Measurements from ENCODE around the gene DENND11.

DNA sequence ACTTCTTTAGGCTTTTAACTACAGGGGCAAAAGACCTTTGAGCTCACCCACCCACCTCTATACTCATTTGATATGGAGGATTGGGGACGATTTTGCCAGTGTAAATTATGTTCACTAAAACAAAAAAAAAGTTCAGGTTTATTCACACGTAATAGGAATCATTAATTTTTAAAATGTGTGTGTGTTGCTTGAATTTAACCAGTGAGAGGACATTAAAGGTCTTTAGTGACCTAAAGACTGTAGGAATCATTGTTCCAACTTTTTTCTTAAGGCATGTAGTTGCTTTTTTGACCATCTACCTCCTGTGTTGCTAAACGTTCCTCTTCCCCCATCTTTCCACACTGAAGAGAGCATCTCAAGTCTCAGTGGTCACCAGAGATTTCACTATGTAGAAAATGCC, 37.3 kb upstream of the DENND11 start:
- TF ChIP-seq, protein P1, sequence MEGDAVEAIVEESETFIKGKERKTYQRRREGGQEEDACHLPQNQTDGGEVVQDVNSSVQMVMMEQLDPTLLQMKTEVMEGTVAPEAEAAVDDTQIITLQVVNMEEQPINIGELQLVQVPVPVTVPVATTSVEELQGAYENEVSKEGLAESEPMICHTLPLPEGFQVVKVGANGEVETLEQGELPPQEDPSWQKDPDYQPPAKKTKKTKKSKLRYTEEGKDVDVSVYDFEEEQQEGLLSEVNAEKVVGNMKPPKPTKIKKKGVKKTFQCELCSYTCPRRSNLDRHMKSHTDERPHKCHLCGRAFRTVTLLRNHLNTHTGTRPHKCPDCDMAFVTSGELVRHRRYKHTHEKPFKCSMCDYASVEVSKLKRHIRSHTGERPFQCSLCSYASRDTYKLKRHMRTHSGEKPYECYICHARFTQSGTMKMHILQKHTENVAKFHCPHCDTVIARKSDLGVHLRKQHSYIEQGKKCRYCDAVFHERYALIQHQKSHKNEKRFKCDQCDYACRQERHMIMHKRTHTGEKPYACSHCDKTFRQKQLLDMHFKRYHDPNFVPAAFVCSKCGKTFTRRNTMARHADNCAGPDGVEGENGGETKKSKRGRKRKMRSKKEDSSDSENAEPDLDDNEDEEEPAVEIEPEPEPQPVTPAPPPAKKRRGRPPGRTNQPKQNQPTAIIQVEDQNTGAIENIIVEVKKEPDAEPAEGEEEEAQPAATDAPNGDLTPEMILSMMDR (IDR thresholded peaks at IDR 0.05): no peak
- TF ChIP-seq, protein P2, sequence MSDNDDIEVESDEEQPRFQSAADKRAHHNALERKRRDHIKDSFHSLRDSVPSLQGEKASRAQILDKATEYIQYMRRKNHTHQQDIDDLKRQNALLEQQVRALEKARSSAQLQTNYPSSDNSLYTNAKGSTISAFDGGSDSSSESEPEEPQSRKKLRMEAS (IDR thresholded peaks at IDR 0.05): no peak
- TF ChIP-seq NFE2L2 (conservative IDR thresholded peaks at IDR 0.05; ENCODE audit: low read length): no peak
- TF ChIP-seq FOSL2 (IDR thresholded peaks at IDR 0.05): no peak
- TF ChIP-seq FOSL2 (CRISPR knock-in tag; IDR thresholded peaks at IDR 0.05): no peak
- no peak for TF ChIP-seq RFX5 (IDR thresholded peaks at IDR 0.05)
- no peak for TF ChIP-seq POLR2A (IDR thresholded peaks at IDR 0.05; ENCODE audit: low read length)
- TF ChIP-seq HOXB13 (CRISPR knock-in tag; IDR thresholded peaks at IDR 0.05; ENCODE audit: low read depth): no peak
- TF ChIP-seq RAD21 (conservative IDR thresholded peaks at IDR 0.05 in 1 of 2, IDR thresholded peaks at IDR 0.05 in 1 of 2): no peak

Measured in A549 (cell line).